GM21619 (cell line): ENCODE results near the gene PIP5K1C.

ENCODE experiments used
- ATAC-seq: cut with Tn5 transposase; IDR thresholded peaks from one replicate; pipeline ENCODE4 v1.9.1; 2021; ENCODE audit not compliant: unreplicated experiment

PIP5K1C gene

GRCh38 chr19:3664879-3665642, 35.2 kb downstream of the PIP5K1C start:
- ATAC-seq = no peak

GRCh38 chr19:3663838-3664237, 36.4 kb downstream of the PIP5K1C start:
- no peak for ATAC-seq

DNA sequence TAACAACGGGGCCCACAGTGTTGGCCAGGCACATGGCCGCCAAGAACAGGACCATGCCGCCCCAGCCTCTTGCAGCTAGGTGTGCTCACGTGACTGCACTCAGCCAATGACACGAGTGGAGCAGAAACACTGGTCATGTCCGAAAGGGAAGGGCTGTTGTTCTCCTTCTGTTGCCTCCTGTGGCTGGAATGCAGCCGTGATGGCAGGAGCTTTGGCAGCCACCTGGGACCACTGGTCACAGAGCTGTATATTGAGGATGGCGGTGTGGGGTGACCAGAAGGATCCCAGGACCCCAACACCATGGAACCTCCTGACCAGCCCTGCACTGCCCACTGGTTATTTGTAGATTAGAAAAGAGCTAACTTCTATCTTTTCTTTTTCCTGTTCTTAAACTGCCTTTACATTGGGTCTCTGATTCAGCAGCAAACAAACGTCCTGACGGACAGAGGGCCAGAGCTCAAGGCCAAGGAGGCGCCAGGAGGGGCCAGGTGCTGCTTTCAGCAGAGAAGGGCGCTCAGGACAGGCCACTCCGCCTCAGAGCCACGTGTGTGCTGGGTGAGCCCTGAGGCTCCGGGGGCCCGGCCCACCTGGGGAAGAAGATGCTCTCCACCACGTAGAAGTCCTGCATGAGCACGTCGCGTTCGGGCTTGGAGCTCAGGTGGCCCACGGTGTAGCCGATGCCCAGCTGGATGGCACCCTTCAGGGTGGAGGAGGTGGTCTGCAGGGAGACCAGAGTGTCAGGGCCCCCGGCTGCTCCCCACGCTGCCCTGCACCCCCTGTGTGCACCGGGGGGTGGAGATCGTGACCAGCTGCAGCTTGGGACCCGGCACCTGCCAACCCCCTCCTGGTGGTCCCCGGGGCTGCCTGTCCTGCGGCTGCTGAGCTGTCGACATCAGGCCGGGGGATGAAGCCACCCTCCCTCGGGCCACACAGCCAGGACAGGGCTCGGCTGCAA, 38.7 kb downstream of the PIP5K1C start:
- ATAC-seq = no peak

- ATAC-seq = no peak
Observed at GRCh38 chr19:3660493-3661219, 39.6 kb downstream of the PIP5K1C start.

DNA sequence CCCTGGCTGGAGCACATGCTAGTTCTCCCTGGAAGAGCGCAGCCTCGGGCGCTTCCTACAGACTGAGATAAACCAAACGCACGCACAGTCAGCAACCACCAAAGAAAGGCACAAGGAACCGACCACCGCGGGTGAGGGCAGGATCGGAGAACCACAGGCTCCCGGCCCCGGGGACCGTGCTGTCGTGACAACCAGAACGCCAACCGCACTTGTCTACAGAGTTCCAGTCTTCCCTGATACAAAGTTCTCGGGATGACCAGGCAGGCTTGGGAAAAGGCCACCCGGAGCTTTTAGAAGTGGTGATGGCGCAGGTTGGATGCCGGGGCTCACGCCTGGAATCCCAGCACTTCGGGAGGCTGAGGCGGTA, 40.5 kb downstream of the PIP5K1C start:
- ATAC-seq = no peak

GRCh38 chr19:3658870-3659745, 41.2 kb downstream of the PIP5K1C start:
- no peak for ATAC-seq

- ATAC-seq = no peak
Observed at GRCh38 chr19:3658004-3658869, 42.0 kb downstream of the PIP5K1C start.

- no peak for ATAC-seq
Observed at GRCh38 chr19:3657395-3657769, 42.9 kb downstream of the PIP5K1C start.

- no peak for ATAC-seq
Observed at GRCh38 chr19:3656747-3657394, 43.4 kb downstream of the PIP5K1C start.

- ATAC-seq = no peak
Observed at GRCh38 chr19:3656073-3656746, 44.1 kb downstream of the PIP5K1C start.

DNA sequence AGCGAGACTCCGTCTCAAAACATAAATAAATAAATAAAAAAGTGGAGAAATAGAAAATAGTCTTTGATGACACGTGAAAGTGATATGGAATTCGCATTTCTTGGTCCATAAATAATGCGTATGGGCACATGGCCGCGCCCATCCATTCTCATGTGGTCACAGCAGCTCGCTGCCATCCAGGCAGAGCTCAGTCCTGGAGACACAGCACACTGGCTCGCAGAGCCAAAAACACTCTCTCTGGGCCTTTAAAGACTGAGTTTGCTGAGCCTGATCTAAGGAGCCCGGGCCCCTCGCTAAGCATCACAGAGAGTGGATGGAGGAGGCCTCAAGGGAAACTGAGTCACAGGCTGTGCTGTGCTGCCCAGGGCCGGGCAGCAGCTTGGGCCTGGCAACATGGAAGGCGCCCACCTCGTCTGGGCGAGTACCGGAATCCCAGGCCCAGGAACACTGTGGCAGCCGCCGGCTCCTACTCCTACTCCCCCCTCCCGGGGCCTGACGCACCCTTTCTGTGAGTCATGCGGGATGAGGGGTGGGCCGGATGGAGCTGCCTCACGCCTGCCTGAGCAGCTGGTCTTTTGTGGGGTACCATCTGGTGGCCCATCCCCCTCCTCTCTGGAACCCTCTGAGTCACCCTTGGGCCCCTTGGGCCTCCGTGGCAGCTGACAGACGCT, 44.7 kb downstream of the PIP5K1C start:
- no peak for ATAC-seq

DNA sequence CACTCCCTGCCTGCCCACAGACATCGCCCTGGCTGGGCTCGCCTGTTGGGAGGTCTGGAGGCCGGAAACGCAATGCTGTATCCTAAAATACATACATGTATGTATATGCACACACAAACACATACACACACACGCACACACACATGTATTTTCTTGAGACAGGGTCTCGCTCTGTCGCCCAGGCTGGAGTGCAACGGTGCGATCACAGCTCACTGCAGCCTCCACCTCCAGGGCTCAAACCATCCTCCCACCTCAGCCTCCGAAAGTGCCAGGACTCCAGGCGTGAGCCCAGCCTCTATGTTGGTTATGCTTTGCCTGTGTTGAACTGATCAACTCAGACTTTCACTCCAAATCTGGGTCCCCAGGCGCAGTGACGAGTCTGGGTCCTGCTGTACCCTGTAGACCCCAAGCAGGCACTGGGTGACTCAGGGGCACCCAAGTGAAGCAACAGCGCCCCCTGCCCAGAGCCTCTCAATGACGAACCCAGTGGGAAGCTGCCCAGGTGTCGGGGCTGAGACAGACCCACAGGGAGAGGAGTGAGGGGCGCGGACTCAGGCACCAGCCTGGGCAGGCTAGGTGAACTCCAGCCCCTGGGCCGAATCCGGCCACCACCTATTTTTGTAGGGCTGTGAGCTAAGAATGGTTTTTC, 46.3 kb downstream of the PIP5K1C start:
- ATAC-seq = no peak

- no peak for ATAC-seq
Observed at GRCh38 chr19:3653081-3653795, 47.0 kb downstream of the PIP5K1C start.

- ATAC-seq = no peak
Observed at GRCh38 chr19:3652422-3652821, 47.8 kb downstream of the PIP5K1C start.

DNA sequence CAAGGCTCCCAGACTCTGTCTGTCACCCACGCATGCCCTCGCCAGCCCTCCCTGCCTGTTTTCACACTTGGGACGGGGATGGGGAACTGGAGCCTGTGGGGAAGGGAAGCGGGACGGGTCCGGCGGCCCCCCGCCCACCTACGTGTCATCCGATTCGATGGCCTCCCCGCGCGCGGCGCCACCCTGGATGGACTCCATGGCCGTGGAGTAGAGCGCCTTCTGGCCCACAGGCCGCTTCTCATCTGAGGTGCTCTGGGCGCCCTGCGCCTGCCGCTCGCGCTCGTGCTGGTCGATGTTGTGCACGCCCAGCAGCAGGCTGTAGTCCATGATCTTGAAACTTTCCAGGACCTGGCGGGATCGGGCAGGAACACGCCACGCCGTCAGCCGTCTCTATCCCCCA, 48.6 kb downstream of the PIP5K1C start:
- ATAC-seq = no peak

GRCh38 chr19:3649888-3650287, 50.4 kb downstream of the PIP5K1C start:
- ATAC-seq = no peak
